Gastrocnemius medialis (tissue), 4 donors: ENCODE data around the gene KLHL25. TPM values are rescaled to one million over a fixed set of nuclear protein-coding genes. Genes with fewer than 3 reads are reported as not detected.

Experiments
- ATAC-seq, 2 donors: fragments of 150-250 bp; one replicate each; pipeline ENCODE4 v1.9.1; 2016
- DNase-seq, 2 donors: peaks; one replicate each; pipeline ENCODE4 v3.0.0-alpha.2; 2019
- H3K27ac ChIP-seq, 4 donors: fragments of 200-600 bp; sonication (generic); 1 replicate in 1 of 4; 2 replicates in 3 of 4; pipeline ENCODE4 v1.5.1; 2016 to 2018; ENCODE audit warnings: mild to moderate bottlenecking in 2 of 4, moderate library complexity in 1 of 4
- H3K27me3 ChIP-seq, 3 donors: fragments of 200-600 bp; sonication (generic) in 2 of 3; 1 replicate in 1 of 3; 2 replicates in 2 of 3; pipeline versions ENCODE4 v1.5.1 to v1.6.0; 2016 to 2019; ENCODE audit warnings: mild to moderate bottlenecking in 1 of 3, moderate library complexity in 1 of 3
- H3K36me3 ChIP-seq, 2 donors: fragments of 200-600 bp; sonication (generic) in 1 of 2; one replicate each; pipeline ENCODE4 v1.5.1; 2017 to 2018
- H3K4me1 ChIP-seq, 2 donors: fragments of 200-600 bp; sonication (generic) in 1 of 2; one replicate each; pipeline ENCODE4 v1.5.1; 2016 to 2017; ENCODE audit warnings: mild to moderate bottlenecking in 2 of 2
- H3K4me3 ChIP-seq, 4 donors: fragments of 200-600 bp; sonication (generic) in 3 of 4; 1 replicate in 1 of 4; 2 replicates in 3 of 4; pipeline ENCODE4 v1.5.1; 2016 to 2019; ENCODE audit warnings: mild to moderate bottlenecking in 2 of 4
- H3K9me3 ChIP-seq, 3 donors: fragments of 200-600 bp; sonication (generic) in 2 of 3; 1 replicate in 1 of 3; 2 replicates in 2 of 3; pipeline ENCODE4 v1.5.1; 2016 to 2019
- POLR2A ChIP-seq, 2 donors: fragments of 450-650 bp; IDR thresholded peaks; one replicate each; pipeline ENCODE4 v1.6.1; 2017; ENCODE audit warnings: antibody characterized with exemption in 2 of 2, mild to moderate bottlenecking in 2 of 2, moderate library complexity in 2 of 2
- in situ Hi-C, 4 donors: fragments of 200-750 bp; cut with MboI; loops; one replicate each; pipeline versions ENCODE4 v1.15.0 to v1.8.0; 2017; ENCODE audit warnings: low sequenced_read_pairs in 4 of 4
- intact Hi-C: fragments of 100-400 bp; cut with DNase I; formaldehyde crosslinking; loops from one replicate; pipeline ENCODE4 v1.15.1; 2023; ENCODE audit warnings: low total_unique reads
- total RNA-seq, 4 donors: library from RNA; depleted of rRNA; stranded (reverse); fragments of >200 nt; gene quantifications; one replicate each; pipeline versions ENCODE4 v1.1.0 to v1.2.3, GENCODE V29; 2016
- TF ChIP-seq, protein P1 (sequence below), 5 experiments: fragments of 450-650 bp in 3 of 5; fragments of 200-600 bp in 2 of 5; sonication (generic) in 2 of 5; IDR thresholded peaks in 4 of 5; conservative IDR thresholded peaks in 1 of 5; 1 replicate in 4 of 5; 2 replicates in 1 of 5; pipeline ENCODE4 v1.5.1; 2016 to 2019; ENCODE audit warnings: antibody characterized with exemption in 5 of 5, mild to moderate bottlenecking in 3 of 5, moderate library complexity in 3 of 5

Gene KLHL25
- total RNA-seq, 4 donors from 2014 or later, result 4.8 to 7.0 (median 6.8) TPM

DNA sequence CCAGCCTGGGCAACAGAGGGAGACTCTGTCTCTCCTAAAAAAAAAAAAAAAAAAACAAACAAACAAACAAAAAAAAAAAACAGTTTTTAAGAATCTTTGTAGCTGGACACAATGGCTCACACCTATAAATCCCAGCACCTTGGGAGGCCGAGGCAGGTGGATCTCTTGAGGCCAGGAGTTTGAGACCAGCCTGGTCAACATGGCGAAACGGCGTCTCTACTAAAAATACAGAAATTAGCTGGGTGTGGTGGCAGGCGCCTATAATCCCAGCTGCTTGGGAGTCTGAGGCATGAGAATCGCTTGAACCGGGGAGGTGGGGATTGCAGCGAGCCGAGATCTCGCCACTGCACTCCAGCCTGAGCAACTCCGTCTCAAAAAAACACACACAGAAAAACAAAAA lies 53.1 kb downstream of the KLHL25 start:
- H3K4me3 ChIP-seq, result no peak overlapping the region
- no peaks in the 10 kb centered on the region for H3K27me3 ChIP-seq
- ATAC-seq (no peak), DNase-seq (no peak)
- no peak for TF ChIP-seq POLR2A (IDR thresholded peaks at IDR 0.05)
- TF ChIP-seq, protein P1, sequence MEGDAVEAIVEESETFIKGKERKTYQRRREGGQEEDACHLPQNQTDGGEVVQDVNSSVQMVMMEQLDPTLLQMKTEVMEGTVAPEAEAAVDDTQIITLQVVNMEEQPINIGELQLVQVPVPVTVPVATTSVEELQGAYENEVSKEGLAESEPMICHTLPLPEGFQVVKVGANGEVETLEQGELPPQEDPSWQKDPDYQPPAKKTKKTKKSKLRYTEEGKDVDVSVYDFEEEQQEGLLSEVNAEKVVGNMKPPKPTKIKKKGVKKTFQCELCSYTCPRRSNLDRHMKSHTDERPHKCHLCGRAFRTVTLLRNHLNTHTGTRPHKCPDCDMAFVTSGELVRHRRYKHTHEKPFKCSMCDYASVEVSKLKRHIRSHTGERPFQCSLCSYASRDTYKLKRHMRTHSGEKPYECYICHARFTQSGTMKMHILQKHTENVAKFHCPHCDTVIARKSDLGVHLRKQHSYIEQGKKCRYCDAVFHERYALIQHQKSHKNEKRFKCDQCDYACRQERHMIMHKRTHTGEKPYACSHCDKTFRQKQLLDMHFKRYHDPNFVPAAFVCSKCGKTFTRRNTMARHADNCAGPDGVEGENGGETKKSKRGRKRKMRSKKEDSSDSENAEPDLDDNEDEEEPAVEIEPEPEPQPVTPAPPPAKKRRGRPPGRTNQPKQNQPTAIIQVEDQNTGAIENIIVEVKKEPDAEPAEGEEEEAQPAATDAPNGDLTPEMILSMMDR (IDR thresholded peaks at IDR 0.05 in 4 of 5, conservative IDR thresholded peaks at IDR 0.05 in 1 of 5), result no peak
- H3K9me3 ChIP-seq, result no peaks in the 10 kb centered on the region
- H3K36me3 ChIP-seq, result peaks cover 0 to 84% of the 10 kb centered on the region in 2 donors
- peak overlapping the region; percentile 6 to 63 (median 52) for H3K27ac ChIP-seq
- in situ Hi-C loops (loop anchor here in 1 of 4 donors (5.0 kb wide), 1 partner anchor 91 kb away; no protein-coding TSS in a partner anchor), intact Hi-C loops (no loop called here)
- peaks cover 10 to 18% of the 10 kb centered on the region in 2 donors for H3K4me1 ChIP-seq

DNA sequence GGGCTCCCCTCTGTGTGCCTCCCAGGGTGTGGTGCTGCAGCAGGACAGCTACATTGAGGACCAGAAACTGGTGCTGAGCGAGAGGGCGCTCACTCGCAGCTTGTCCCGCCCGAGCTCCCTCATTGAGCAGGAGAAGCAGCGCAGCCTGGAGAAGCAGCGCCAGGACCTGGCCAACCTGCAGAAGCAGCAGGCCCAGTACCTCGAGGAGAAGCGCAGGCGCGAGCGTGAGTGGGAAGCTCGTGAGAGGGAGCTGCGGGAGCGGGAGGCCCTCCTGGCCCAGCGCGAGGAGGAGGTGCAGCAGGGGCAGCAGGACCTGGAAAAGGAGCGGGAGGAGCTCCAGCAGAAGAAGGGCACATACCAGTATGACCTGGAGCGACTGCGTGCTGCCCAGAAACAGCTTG lies 53.7 kb downstream of the KLHL25 start:
- intact Hi-C loops, result no loop called here
- H3K4me3 ChIP-seq, result no peak overlapping the region
- DNase-seq (no peak), ATAC-seq (no peak)
- H3K36me3 ChIP-seq, result peaks cover 0 to 84% of the 10 kb centered on the region in 2 donors
- no peaks in the 10 kb centered on the region for H3K27me3 ChIP-seq
- peak overlapping the region in 2 of 4 donors; percentile 11 to 59 for H3K27ac ChIP-seq
- TF ChIP-seq, protein P1 (IDR thresholded peaks at IDR 0.05 in 4 of 5, conservative IDR thresholded peaks at IDR 0.05 in 1 of 5), result no peak
- no peak for TF ChIP-seq POLR2A (IDR thresholded peaks at IDR 0.05)
- in situ Hi-C loops, result loop anchor here in 1 of 4 donors (5.0 kb wide), 1 partner anchor 91 kb away; no protein-coding TSS in a partner anchor
- H3K9me3 ChIP-seq, result no peaks in the 10 kb centered on the region
- peaks cover 10 to 18% of the 10 kb centered on the region in 2 donors for H3K4me1 ChIP-seq

DNA sequence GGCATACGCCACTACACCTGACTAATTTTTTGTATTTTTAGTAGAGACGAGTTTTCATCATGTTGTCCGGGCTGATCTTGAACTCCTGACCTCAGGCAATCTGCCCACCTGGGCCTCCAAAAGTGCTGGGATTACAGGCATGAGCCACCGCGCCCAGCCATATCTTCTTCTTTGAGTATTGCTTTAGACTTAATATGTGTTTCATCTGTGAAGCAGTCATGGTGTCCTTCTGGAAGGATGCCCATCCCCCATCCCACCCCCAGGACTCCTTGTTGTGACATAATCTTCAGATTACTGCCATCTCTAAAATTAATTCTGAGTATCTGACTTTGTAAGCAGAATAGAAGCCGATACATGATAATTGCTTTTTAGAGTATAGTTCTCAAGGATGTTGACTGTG lies 57.7 kb downstream of the KLHL25 start:
- TF ChIP-seq POLR2A (IDR thresholded peaks at IDR 0.05), result no peak
- TF ChIP-seq, protein P1 (IDR thresholded peaks at IDR 0.05 in 4 of 5, conservative IDR thresholded peaks at IDR 0.05 in 1 of 5), result no peak
- DNase-seq, result no peak
- Histone ChIP-seq H3K4me3 (no peak overlapping the region), H3K27ac (peak overlapping the region in 2 of 4 donors; percentile 2 to 27), H3K9me3 (peaks cover 0 to 11% (median 2%) of the 10 kb centered on the region in 3 donors), H3K4me1 (peaks cover 9 to 10% of the 10 kb centered on the region in 2 donors), H3K27me3 (no peaks in the 10 kb centered on the region), H3K36me3 (peaks cover 9 to 85% of the 10 kb centered on the region in 2 donors)
- intact Hi-C loops (loop anchor here (5.0 kb wide), 1 partner anchor 40 kb away; no protein-coding TSS in a partner anchor), in situ Hi-C loops (loop anchor here in 1 of 4 donors (10.0 kb wide), 1 partner anchor 98 kb away; no protein-coding TSS in a partner anchor)
- ATAC-seq, result no peak

DNA sequence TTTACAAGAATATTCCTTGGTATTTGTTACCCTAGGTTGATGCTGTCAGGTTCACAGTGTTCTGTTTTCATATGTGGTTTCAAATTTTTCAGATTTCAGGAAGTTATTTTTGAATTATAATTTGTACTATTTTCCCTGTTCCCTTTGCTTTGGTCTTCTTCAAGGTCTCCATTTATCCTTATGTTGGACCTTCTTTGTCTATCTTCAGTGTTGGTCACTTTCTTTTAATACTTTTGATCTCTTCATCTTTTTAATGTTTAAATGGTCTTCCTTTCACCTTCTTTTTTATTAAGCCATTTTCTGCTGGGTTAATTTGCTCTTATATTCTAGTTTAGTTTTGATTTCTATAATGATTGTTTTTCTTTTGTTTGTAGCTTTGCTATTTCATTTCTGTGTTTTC lies 61.3 kb downstream of the KLHL25 start:
- ATAC-seq (no peak), DNase-seq (no peak)
- no peak overlapping the region for H3K27ac ChIP-seq
- no peak overlapping the region for H3K4me3 ChIP-seq
- in situ Hi-C loops (loop anchor here in 2 of 4 donors (5.0 to 10.0 kb wide), 2 partner anchors 101 to 104 kb away; no protein-coding TSS in a partner anchor), intact Hi-C loops (loop anchor here (5.0 kb wide), 2 partner anchors 34 to 59 kb away; partner anchors contain the start of gene KLHL25)
- peaks cover 0 to 11% (median 2%) of the 10 kb centered on the region in 3 donors for H3K9me3 ChIP-seq
- no peak for TF ChIP-seq POLR2A (IDR thresholded peaks at IDR 0.05)
- TF ChIP-seq, protein P1 (IDR thresholded peaks at IDR 0.05 in 4 of 5, conservative IDR thresholded peaks at IDR 0.05 in 1 of 5), result no peak
- no peaks in the 10 kb centered on the region for H3K27me3 ChIP-seq
- no peaks in the 10 kb centered on the region for H3K4me1 ChIP-seq
- H3K36me3 ChIP-seq, result peaks cover 9 to 77% of the 10 kb centered on the region in 2 donors
